K562 (cell line): ENCODE data around the gene HTR4. TPM values are rescaled to one million over a fixed set of nuclear protein-coding genes. Genes with fewer than 3 reads are reported as not detected.

ENCODE experiments used
- ATAC-seq: fragments of 200-7000 bp; cut with Tn5 transposase; 3 replicates; pipeline ENCODE4 v1.9.1; 2020; ENCODE audit warnings: moderate library complexity
- BruUV-seq: library from RNA; stranded (reverse); fragments of 400-500 nt; replicated peaks from 2 replicates; lab custom pipeline; 2021; lab: Mats Ljungman, UMichigan
- CTCF ChIA-PET: fragments of 300-600 bp; formaldehyde crosslinking; extraction: SDS; loops from one replicate; lab custom pipeline; 2021; ENCODE audit warnings: low intra/inter-chr PET ratio; lab: Yijun Ruan, JAX
- POLR2A ChIA-PET: fragments of 300-600, 350-650 bp; sonication (Branson Sonifier 250); formaldehyde crosslinking; extraction: SDS; loops from one replicate; lab custom pipeline; 2021; ENCODE audit warnings: antibody characterized with exemption, inconsistent platforms; lab: Yijun Ruan, JAX
- DNase-seq, 4 experiments: peaks; one replicate each; pipeline versions ENCODE4 v3.0.0 to v3.0.0-alpha.2; 2011 to 2018; ENCODE audit warnings: low spot score in 3 of 4, mixed read lengths in 3 of 4; ENCODE audit errors: extremely low read depth in 1 of 4
- FAIRE-seq: peaks from 2 replicates; lab custom pipeline; 2011; peaks lifted over from hg19 to GRCh38; lab: Jason Lieb, UNC
- H2AFZ ChIP-seq: 2 replicates; pipeline ENCODE4 v1.6.0; 2011; ENCODE audit warnings: low read depth, low read length, control low read depth, inconsistent platforms
- H3K27ac ChIP-seq: fragments of 200-600 bp; 3 replicates; pipeline ENCODE4 v1.8.0; 2011; ENCODE audit warnings: low read depth, mild to moderate bottlenecking, control low read depth, inconsistent platforms, low read length, moderate library complexity, mixed read lengths; ENCODE audit errors: extremely low read depth
- H3K27me3 ChIP-seq, 2 experiments: fragments of 300-600 bp in 1 of 2; 2 replicates in 1 of 2; 3 replicates in 1 of 2; pipeline versions ENCODE4 v1.6.0 to v1.8.0; 2011; ENCODE audit warnings: inconsistent platforms in 2 of 2, low read length in 2 of 2, mild to moderate bottlenecking in 1 of 2, mixed read lengths in 1 of 2, moderate library complexity in 1 of 2; ENCODE audit not compliant: control insufficient read depth in 2 of 2, insufficient read depth in 2 of 2
- H3K36me3 ChIP-seq: fragments of 300-600 bp; 3 replicates; pipeline ENCODE4 v1.8.0; 2011; ENCODE audit warnings: mild to moderate bottlenecking, low read length, inconsistent platforms; ENCODE audit not compliant: control insufficient read depth, insufficient read depth
- H3K4me1 ChIP-seq, 2 experiments: fragments of 200-600 bp in 1 of 2; replicated peaks in 1 of 2; 2 replicates in 1 of 2; 3 replicates in 1 of 2; pipeline versions ENCODE4 v1.5.1 to v1.8.0; 2011; ENCODE audit warnings: inconsistent platforms in 2 of 2, low read length in 2 of 2, mild to moderate bottlenecking in 1 of 2, mixed read lengths in 1 of 2, moderate library complexity in 1 of 2; ENCODE audit not compliant: control insufficient read depth in 2 of 2, insufficient read depth in 2 of 2
- H3K4me2 ChIP-seq: 2 replicates; pipeline ENCODE4 v1.6.1; 2011; ENCODE audit warnings: low read length, control low read depth, inconsistent platforms, mixed read lengths; ENCODE audit not compliant: insufficient read depth
- H3K4me3 ChIP-seq: fragments of 200-600 bp; sonication (generic), shearing (Covaris generic); 2 replicates; pipeline ENCODE4 v1.5.1; 2016; ENCODE audit warnings: control low read depth, inconsistent platforms
- H3K79me2 ChIP-seq: fragments of 200-600 bp; 3 replicates; pipeline ENCODE4 v1.8.0; 2011; ENCODE audit warnings: low read length, inconsistent platforms; ENCODE audit not compliant: control insufficient read depth, insufficient read depth
- H3K9ac ChIP-seq, 2 experiments: 2 replicates each; pipeline versions ENCODE4 v1.6.0 to v1.6.1; 2011; ENCODE audit warnings: low read depth in 2 of 2, low read length in 2 of 2, control low read depth in 1 of 2, inconsistent platforms in 1 of 2, mild to moderate bottlenecking in 1 of 2, mixed read lengths in 1 of 2; ENCODE audit not compliant: insufficient read depth in 1 of 2
- H3K9me1 ChIP-seq: one replicate; pipeline ENCODE4 v1.6.0; 2011; ENCODE audit warnings: inconsistent platforms, mild to moderate bottlenecking, low read length, moderate library complexity; ENCODE audit not compliant: control insufficient read depth, insufficient read depth
- H3K9me3 ChIP-seq: replicated peaks from 2 replicates; pipeline ENCODE4 v1.5.1; 2011; ENCODE audit warnings: low read depth, low read length, inconsistent platforms; ENCODE audit not compliant: control insufficient read depth, insufficient read depth
- H4K20me1 ChIP-seq: replicated peaks from 2 replicates; pipeline ENCODE4 v1.6.1; 2011; ENCODE audit warnings: low read length, inconsistent platforms, mixed read lengths; ENCODE audit not compliant: control insufficient read depth, insufficient read depth
- DEAF1 ChIP-seq: fragments of 450-650 bp; formaldehyde crosslinking; IDR thresholded peaks from 2 replicates; pipeline ENCODE4 v1.4.0; 2020; ENCODE audit warnings: mild to moderate bottlenecking, moderate library complexity
- HMBOX1 ChIP-seq: sonication (generic); IDR thresholded peaks from 2 replicates; pipeline ENCODE4 v1.6.1; 2016
- NFYB ChIP-seq: IDR thresholded peaks from 2 replicates; pipeline ENCODE4 v1.6.1; 2011; ENCODE audit warnings: mild to moderate bottlenecking, moderate library complexity; ENCODE audit not compliant: insufficient read length; ENCODE audit errors: extremely low read depth
- NUFIP1 ChIP-seq: fragments of 450-650 bp; IDR thresholded peaks from 2 replicates; pipeline ENCODE4 v1.6.1; 2018; ENCODE audit not compliant: partially characterized antibody
- SMARCA4 ChIP-seq: fragments of 450-650 bp; IDR thresholded peaks from 2 replicates; pipeline ENCODE4 v1.6.1; 2016
- SPI1 ChIP-seq: IDR thresholded peaks from 2 replicates; pipeline ENCODE4 v1.6.1; 2011; ENCODE audit warnings: low read depth, low read length, control low read depth, borderline replicate concordance
- TRIM28 ChIP-seq: fragments of 450-650 bp; IDR thresholded peaks from 2 replicates; pipeline ENCODE4 v1.6.1; 2017
- ZNF146 ChIP-seq: IDR thresholded peaks from one replicate; pipeline ENCODE4 v1.6.1; 2018; ENCODE audit warnings: missing compliant biosample characterization; ENCODE audit not compliant: unreplicated experiment
- ZNF311 ChIP-seq: fragments of 250-450 bp; sonication (Bioruptor Pico); IDR thresholded peaks from 2 replicates; pipeline ENCODE4 v1.4.0; 2020; ENCODE audit warnings: mild to moderate bottlenecking, moderate library complexity
- ZNF609 ChIP-seq: sonication (generic); formaldehyde crosslinking; IDR thresholded peaks from 2 replicates; pipeline ENCODE4 v1.8.1; 2023; ENCODE audit warnings: missing genetic modification reagents, mild to moderate bottlenecking, borderline replicate concordance
- in situ Hi-C: fragments of 300-500 bp; cut with MboI; formaldehyde crosslinking; loops from 4 replicates; pipeline ENCODE4 v1.15.0; 2018; ENCODE audit warnings: inconsistent platforms, mixed read lengths
- intact Hi-C: fragments of 100-400 bp; cut with micrococcal nuclease; formaldehyde crosslinking; loops from 2 replicates; pipeline ENCODE4 v1.14.2; 2022
- polyA plus RNA-seq, 8 experiments: library from polyadenylated mRNA; depleted of rRNA in 4 of 8; stranded (reverse) in 5 of 8; unstranded in 3 of 8; fragments of >200 nt; fragmentation: Nextera tagmentation in 2 of 8; fragmentation: Illumina TruSeq in 1 of 8; extraction: Ambion mirVana in 2 of 8; extraction: Trizol in 1 of 8; gene quantifications; 2 replicates each; pipeline versions ENCODE4 v1.2.1 to v1.2.3, GENCODE V29; 2011 to 2014; ENCODE audit warnings: inconsistent platforms in 1 of 8, missing spikeins in 1 of 8
- total RNA-seq, 7 experiments: library from RNA; depleted of rRNA in 6 of 7; stranded (reverse); fragments of >200 nt in 6 of 7; fragmentation: Illumina TruSeq in 2 of 7; extraction: Trizol in 2 of 7; gene quantifications; 2 replicates each; pipeline versions ENCODE4 v1.2.1 to v1.2.3, GENCODE V29; 2011 to 2021; ENCODE audit warnings: low replicate concordance in 1 of 7

The HTR4 gene
- total and polyA plus RNA-seq, 9 of the 15 experiments (the other 6 are each of a cell fraction or from before 2014, with no cell fraction given) = 0.13 TPM; not detected in 8

- ChIA-PET POLR2A (no interaction called here), CTCF (interaction anchor here (0.6 kb wide), 1 partner anchor 375 kb away, joined by 3 read pairs; no protein-coding TSS in a partner anchor)
- H3K27ac ChIP-seq = no peak overlapping the region
- no peak overlapping the region for H3K4me3 ChIP-seq
- H3K9ac ChIP-seq = no peak overlapping the region
- H3K9me1 ChIP-seq = no peaks in the 10 kb centered on the region
- DNase-seq (no peak), ATAC-seq (no peak), FAIRE-seq (no peak)
- H4K20me1 ChIP-seq = no peaks in the 10 kb centered on the region
- H2AFZ ChIP-seq = no peak overlapping the region
- in situ Hi-C loops = no loop called here
- intact Hi-C loops = no loop called here
- no peaks in the 10 kb centered on the region; a peak in 1 of 5 replicates for H3K27me3 ChIP-seq
- H3K4me2 ChIP-seq = no peak overlapping the region
- H3K4me1 ChIP-seq = no peaks in the 10 kb centered on the region
- H3K36me3 ChIP-seq = no peaks in the 10 kb centered on the region
- no peaks in the 10 kb centered on the region for H3K79me2 ChIP-seq
- BruUV-seq = no TSS peak
- TF ChIP-seq SPI1 (no peak), NFYB (no peak), ZNF311 (CRISPR knock-in tag) (no peak), NUFIP1 (no peak), ZNF609 (CRISPR knock-in tag) (no peak), ZNF146 (CRISPR knock-in tag) (no peak), SMARCA4 (no peak), HMBOX1 (no peak), DEAF1 (CRISPR knock-in tag) (no peak), TRIM28 (no peak)
- H3K9me3 ChIP-seq = no peaks in the 10 kb centered on the region
These were observed 140.0 kb downstream of the HTR4 start for GRCh38 chr5:148514344-148514743.
